ENCODE results near the gene SEMA5B.

The SEMA5B gene

DNA sequence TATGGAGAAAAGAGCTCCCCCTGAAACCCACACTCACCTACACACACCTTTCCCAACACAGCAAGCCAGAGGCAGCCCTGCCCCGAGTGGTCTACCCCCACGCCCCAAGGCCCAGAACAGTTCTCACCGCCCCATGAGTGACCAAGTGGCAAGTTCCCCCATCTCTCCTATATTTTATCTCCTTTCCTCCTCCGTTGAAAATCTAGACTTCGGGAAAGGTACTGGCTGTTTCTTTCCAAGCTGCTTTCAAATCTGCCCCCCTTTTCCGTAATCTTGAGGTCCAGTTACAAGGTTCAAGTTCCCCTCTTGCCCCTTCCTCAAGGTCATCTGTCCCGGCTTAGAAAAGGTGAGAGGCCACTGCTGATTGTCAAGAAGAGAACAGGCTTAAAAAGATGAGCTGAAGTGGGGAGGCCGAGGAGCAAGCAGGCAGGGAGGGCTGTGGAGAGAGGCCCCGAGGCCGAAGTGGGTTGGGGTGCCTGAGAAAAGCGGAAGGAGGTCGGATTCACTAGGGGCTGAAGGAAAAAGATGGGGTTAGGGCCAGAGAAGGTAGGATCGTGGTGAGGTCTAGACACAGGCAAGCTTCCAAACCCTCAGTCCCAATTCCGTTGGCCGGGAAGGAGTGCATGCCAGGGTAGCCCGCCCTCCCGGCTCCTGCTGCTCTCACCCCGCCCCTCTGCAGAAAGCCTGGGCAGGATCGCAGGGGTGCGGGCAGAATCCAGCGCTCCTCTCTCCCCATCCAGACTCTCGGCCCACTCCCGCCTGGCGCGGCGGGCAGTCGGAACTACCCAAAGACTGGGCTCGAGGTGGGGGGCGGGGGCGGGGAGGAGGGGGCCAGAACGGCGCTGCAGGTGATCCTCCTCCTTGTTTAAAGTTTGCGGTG lies 1.7 kb downstream of the SEMA5B start:
- no peak for DNase-seq (ENCODE audit: low spot score)

DNA sequence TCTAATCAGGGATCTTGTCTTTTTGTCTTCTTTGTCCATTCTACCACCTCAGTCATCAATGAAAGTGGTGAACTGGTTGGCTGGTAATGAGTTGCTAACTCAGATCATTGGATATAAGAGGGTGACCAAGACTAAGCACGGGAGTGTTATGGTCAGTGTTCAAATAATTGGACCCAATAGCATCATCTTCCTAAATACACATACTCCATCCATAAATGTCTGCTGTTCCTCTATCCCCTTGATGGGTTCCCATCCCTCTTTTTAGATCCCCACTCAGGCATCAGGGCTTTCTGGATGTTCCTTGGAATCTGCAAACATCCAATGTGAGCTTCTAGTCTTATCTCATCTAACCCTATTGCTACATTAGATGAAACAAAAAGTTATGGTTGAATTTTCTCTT lies 3.5 kb downstream of the SEMA5B start:
- DNase-seq (ENCODE audit: low spot score), result no peak

- DNase-seq (ENCODE audit: low spot score), result no peak
These were observed 5.5 kb downstream of the SEMA5B start for GRCh38 chr3:123021996-123022510.

GRCh38 chr3:123021388-123021787 lies 6.2 kb downstream of the SEMA5B start:
- DNase-seq (ENCODE audit: low spot score), result no peak

DNA sequence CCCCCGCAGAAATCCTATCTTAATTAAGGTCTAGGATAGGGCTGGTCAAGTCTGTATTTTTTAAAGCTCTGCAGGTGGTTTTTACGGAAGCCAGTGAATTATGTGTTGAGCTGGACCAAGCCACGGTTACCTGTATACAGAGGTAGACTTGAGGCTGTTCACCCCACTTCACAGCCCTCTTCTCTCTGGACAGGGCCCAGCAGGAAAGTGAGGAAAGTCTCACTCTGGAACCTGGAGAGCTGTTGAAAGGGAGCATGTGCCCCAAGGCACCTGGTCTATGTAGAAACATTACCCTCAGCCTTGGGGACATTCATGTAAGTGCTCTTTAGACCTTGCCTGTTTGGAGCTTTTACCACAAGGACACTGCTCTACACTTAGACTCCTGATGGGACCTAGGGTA lies 6.9 kb downstream of the SEMA5B start:
- no peak for DNase-seq (ENCODE audit: low spot score)

DNA sequence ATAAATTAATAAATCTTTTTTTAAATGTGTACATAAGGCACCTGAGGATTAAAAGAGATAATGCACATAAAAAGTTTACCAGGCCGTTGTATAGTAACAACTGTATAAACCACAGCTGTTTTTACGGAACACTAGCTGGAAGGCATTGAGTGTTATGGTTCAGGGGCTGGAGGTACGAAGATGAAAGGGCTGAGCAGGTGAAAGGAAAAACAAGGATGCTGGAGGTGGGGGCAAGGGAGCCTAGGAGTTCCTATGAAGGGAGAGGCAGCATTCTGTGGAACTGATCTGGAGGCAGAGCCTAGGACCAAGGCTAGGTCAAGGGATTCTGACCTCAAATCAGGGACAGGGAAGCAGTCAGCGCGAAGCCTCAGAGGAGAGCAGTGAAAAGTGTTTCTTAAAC lies 8.0 kb downstream of the SEMA5B start:
- DNase-seq (ENCODE audit: low spot score), result no peak

DNA sequence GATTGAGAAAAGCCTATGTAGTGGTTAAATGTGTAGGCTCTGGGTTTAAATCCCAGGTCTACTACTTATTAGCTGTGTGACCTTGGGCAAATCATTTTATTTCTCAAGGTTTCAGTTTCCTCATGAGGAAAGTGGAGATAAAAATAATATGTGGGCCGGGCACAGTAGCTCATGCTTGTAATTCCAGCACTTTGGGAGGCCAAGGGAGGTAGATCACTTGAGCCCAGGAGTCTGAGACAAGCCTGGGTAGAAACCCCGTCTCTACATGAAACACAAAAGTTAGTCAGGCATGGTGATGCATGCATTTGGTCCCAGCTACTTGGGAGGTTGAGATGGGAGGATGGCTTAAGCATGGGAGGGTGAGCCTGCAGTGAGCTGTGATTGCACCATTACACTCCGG lies 8.4 kb downstream of the SEMA5B start:
- DNase-seq (ENCODE audit: low spot score), result no peak

DNA sequence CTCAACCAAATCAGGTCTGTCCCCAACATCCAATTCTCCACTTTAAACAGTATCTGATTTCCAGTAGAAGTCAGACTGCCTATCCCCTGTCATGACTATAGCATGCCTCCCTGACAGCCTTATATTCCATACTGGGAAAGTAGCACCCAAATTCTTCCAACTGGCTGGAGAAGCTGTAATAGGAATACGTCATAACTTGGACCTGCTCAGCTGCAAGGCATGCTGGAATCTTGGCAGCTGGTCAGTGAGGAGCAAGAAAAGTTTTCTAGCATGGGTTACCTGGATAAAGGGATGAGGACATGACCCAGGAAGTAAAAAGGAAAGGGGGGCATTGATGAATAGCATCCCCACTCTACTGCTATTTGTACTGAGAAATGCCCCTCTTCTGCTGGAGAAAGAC lies 8.9 kb downstream of the SEMA5B start:
- no peak for DNase-seq (ENCODE audit: low spot score)

DNA sequence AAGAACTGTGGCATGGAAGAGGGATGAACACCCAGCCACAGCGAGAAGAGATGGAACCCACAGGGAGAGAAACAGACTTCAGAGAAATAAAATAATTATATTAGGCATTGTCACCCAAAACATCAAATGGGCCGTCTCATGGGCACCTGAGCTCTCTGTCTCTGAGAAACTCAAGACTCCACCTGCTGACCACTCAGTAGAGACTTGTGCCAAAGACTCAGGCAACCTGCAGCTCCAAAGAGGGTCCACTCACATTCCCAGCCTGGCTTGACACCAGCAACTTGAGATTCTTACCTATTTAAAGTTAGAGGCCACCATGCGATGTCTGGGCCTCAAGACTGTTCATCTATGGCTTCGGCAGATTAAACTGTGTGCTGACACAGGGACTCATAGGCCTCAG lies 12.0 kb downstream of the SEMA5B start:
- no peak for DNase-seq (ENCODE audit: low spot score)

- no peak for DNase-seq (ENCODE audit: low spot score)
These were observed 13.7 kb downstream of the SEMA5B start for GRCh38 chr3:123013876-123014275.

GRCh38 chr3:123012652-123013051 lies 14.9 kb downstream of the SEMA5B start:
- no peak for DNase-seq (ENCODE audit: low spot score)

DNA sequence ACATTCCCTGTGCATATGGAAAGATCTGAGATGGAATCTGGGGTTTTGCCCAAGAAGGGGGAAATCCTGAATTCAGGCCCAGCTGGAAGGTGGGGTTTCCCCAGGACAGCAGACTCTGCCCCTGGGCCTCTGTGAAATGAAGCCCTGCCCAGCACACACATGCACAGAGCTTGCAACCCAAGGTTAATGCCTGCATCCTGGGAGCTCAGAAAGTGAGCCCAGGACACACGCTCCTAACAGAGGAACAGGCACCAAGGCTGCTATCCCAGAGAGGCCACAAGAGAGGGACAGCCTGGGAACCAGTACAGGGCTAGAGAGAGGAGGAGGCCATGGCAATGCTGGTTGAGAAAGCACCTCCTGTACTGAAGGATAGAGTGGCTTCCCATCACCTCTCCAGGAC lies 16.1 kb downstream of the SEMA5B start:
- no peak for DNase-seq (ENCODE audit: low spot score)

GRCh38 chr3:123008840-123009239 lies 18.7 kb downstream of the SEMA5B start:
- peak; percentile 76 for DNase-seq (ENCODE audit: low spot score)

- no peak for DNase-seq (ENCODE audit: low spot score)
These were observed 21.0 kb downstream of the SEMA5B start for GRCh38 chr3:123006609-123007008.

- no peak for DNase-seq (ENCODE audit: low spot score)
These were observed 22.3 kb downstream of the SEMA5B start for GRCh38 chr3:123005291-123005690.

DNA sequence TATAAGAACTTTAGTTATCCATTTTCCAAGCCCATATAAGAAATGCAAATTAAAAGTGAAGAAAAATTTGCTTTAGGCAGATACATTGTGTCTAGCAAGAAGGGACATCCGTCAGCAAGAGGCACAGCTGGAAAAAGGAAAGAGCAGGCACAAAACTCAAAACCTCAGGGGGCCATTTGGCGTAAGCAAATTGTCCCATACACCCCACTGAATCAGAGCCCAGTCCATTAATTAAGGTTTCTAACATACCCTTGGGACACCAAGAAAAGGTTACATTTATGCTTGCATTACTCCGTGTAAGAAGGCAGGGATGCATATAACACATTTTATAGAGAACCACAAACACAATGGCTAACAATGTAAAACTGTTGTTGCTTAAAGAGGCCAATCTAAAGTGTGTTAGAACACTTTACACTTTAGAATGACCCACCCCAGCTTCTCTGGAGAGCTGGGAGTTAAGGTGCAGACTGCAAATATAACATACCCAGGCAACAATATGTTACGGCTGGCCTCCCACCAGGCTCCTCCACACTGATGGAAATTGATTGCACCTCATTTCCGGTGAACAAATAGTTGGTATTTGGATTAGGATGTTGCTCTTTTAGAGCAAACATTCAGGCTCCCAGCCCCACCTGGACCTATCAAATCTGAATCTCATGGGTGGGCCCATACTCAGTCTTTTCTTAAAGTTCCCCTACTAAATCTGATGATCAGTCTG lies 23.2 kb downstream of the SEMA5B start:
- no peak for DNase-seq (ENCODE audit: low spot score)

- no peak for DNase-seq (ENCODE audit: low spot score)
These were observed 24.6 kb downstream of the SEMA5B start for GRCh38 chr3:123002749-123003497.

GRCh38 chr3:123002100-123002748 lies 25.3 kb downstream of the SEMA5B start:
- DNase-seq (ENCODE audit: low spot score), result no peak

DNA sequence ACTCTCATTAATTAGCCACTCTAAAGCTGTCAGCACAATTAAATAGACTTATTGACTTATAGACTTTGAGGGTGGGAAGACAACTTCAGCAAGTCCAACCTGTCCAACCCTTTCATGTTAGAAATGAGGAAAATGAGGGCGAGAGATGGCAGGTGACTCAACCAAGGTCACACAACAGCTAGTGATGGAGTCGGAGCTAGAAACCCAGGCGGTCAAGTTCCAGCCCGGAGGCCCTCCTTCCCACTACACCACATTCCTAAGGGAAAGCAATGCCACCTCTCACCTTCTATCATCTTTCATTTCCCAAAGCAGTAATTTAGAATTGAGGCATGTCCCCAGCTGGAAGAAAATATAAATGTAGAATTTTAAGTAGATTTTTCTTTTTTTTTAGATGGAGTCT lies 28.7 kb downstream of the SEMA5B start:
- no peak for DNase-seq (ENCODE audit: low spot score)

DNA sequence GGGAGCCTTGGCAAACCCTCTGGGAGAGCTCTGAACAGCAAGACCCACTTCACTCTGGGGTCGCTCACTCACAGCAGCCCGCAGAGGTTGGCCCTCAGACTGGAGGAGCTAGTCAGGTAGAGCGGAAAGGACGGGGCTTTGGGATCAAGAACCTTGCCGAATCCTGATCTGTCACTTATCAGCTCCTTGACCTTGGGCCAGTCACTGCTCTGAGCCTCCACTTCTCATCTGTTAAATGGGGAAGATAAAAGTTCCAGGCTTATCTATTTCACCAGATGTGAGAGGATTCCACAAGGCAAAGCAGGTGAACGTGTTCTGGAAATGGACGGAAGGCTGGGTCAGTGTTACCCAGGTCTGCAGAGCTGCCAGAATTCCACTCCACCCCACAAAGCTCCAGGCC lies 29.4 kb downstream of the SEMA5B start:
- DNase-seq (ENCODE audit: low spot score), result no peak

DNA sequence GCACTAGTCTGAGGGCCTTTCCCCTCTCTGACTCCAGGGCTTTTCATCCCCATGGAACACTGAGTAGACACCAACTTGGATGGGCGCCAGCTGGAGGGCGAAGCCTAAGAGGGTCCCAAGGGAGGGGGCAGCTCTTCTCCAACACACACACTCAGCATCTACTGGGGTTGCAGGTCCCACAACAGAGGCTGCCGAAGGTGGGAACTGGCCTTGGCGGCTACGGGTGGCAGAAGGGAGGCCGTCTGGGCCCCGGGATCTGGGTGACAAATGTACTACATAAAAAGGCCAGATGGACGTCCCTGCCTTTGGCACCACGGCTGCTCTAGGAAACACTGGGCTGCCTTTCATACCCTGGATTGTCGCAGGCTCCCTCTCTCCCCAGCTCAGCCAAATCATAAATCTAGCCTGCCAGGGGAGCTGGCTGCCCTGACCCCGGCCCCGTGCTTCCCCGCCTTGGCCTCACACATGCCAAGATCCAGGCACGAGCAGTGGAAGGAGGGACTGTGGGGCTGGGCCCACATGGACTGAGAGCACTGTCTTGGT lies 31.5 kb downstream of the SEMA5B start:
- DNase-seq (ENCODE audit: low spot score), result no peak

GRCh38 chr3:122994954-122995353 lies 32.6 kb downstream of the SEMA5B start:
- no peak for DNase-seq (ENCODE audit: low spot score)

Data from SW480 (cell line).